ENCODE data around the gene CEACAM18.
"Not testable (repeated sequence)": the region's sequence is repeated elsewhere in the genome, so short reads cannot be mapped to it uniquely, and the experiment has no call there.

Gene CEACAM18

DNA sequence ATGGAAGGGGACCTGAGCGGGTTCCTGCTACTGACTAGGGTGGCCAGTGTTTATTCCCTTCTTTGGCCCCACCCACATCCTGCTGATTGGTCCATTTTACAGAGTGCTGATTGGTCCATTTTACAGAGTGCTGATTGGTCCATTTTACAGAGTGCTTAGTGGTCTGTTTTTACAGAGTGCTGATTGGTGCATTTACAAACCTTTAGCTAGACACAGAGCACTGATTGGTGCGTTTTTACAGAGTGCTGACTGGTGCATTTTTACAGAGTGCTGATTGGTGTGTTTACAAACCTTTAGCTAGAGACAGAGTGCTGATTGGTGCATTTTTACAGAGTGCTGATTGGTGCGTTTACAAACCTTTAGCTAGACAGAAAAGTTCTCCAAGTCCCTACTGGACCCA lies 30.8 kb upstream of the CEACAM18 start:
- H3K4me3 ChIP-seq (ENCODE audit: low read length in 2 of 2); H3K4me1 ChIP-seq (ENCODE audit: control insufficient read depth in 2 of 2, insufficient read depth in 2 of 2, low read length in 2 of 2); H3K36me3 ChIP-seq (ENCODE audit: control insufficient read depth in 2 of 2, insufficient read depth in 2 of 2, low read length in 2 of 2); H3K27ac ChIP-seq (ENCODE audit: low read depth in 2 of 2, low read length in 2 of 2); H3K9me3 ChIP-seq (ENCODE audit: control insufficient read depth in 2 of 2, low read length in 2 of 2); H3K9ac ChIP-seq (ENCODE audit: low read depth in 1 of 2, low read length in 2 of 2); H3K27me3 ChIP-seq (ENCODE audit: control insufficient read depth in 2 of 2, insufficient read depth in 2 of 2, low read length in 2 of 2): not testable (repeated sequence)

DNA sequence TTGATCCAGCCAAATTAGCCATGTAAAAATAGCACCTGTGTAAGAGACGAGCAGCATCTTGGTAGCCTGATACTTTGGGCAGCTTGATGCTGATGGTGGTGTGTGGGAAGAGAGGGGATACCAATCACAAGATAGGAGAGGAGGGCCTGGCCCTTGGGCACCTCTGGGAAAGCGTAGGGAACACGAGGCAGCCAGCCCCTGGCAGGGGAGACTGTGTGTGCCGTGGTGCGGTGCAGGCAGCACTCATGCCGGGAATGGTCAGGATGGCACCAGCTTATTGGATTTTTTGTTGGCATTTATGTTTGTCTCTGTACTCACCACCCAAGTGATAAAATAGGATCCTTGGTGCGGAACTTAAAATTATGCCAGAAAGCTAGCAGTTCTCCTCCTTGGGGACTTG lies 30.3 kb upstream of the CEACAM18 start:
- no peaks in the 10 kb centered on the region for H3K36me3 ChIP-seq (ENCODE audit: control insufficient read depth in 2 of 2, insufficient read depth in 2 of 2, low read length in 2 of 2)
- no peaks in the 10 kb centered on the region for H3K9me3 ChIP-seq (ENCODE audit: control insufficient read depth in 2 of 2, low read length in 2 of 2)
- H3K4me3 ChIP-seq (ENCODE audit: low read length in 2 of 2), result no peak overlapping the region
- H3K9ac ChIP-seq (ENCODE audit: low read depth in 1 of 2, low read length in 2 of 2), result no peak overlapping the region
- H3K4me1 ChIP-seq (ENCODE audit: control insufficient read depth in 2 of 2, insufficient read depth in 2 of 2, low read length in 2 of 2), result no peaks in the 10 kb centered on the region
- H3K27ac ChIP-seq (ENCODE audit: low read depth in 2 of 2, low read length in 2 of 2), result no peak overlapping the region
- no peaks in the 10 kb centered on the region for H3K27me3 ChIP-seq (ENCODE audit: control insufficient read depth in 2 of 2, insufficient read depth in 2 of 2, low read length in 2 of 2)

DNA sequence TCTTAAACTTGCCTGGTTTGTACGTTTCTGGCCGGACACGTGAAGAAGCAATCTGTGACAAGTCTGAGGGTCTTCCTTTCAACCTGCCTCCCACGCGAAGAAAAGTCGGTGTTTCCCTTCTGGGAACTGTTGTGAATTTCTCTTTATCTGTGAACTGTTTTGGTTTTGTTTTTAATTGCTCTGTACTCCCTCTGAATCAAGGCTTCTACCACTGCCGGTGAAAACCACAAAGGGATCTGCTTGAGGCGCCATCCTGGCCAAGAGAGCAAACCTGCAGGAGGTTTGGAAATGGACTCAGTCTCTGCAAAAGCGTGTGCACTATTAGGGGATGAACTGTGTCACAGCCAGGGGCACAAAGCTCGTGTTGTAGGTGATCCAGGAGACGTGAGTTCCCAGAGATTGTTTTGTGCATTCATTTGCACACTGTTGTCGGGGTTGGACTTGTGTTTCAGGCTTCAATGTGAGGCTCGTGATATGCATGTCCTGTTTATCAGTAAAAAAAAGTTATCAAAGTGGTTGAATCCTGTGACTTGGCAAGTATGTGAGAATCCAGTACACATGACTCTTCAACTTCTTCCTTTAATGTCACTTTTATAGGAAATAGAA lies 29.8 kb upstream of the CEACAM18 start:
- Histone ChIP-seq H3K27me3 (ENCODE audit: control insufficient read depth in 2 of 2, insufficient read depth in 2 of 2, low read length in 2 of 2) (no peaks in the 10 kb centered on the region), H3K4me1 (ENCODE audit: control insufficient read depth in 2 of 2, insufficient read depth in 2 of 2, low read length in 2 of 2) (no peaks in the 10 kb centered on the region), H3K4me3 (ENCODE audit: low read length in 2 of 2) (no peak overlapping the region), H3K9ac (ENCODE audit: low read depth in 1 of 2, low read length in 2 of 2) (no peak overlapping the region), H3K9me3 (ENCODE audit: control insufficient read depth in 2 of 2, low read length in 2 of 2) (no peaks in the 10 kb centered on the region), H3K36me3 (ENCODE audit: control insufficient read depth in 2 of 2, insufficient read depth in 2 of 2, low read length in 2 of 2) (no peaks in the 10 kb centered on the region), H3K27ac (ENCODE audit: low read depth in 2 of 2, low read length in 2 of 2) (no peak overlapping the region)

DNA sequence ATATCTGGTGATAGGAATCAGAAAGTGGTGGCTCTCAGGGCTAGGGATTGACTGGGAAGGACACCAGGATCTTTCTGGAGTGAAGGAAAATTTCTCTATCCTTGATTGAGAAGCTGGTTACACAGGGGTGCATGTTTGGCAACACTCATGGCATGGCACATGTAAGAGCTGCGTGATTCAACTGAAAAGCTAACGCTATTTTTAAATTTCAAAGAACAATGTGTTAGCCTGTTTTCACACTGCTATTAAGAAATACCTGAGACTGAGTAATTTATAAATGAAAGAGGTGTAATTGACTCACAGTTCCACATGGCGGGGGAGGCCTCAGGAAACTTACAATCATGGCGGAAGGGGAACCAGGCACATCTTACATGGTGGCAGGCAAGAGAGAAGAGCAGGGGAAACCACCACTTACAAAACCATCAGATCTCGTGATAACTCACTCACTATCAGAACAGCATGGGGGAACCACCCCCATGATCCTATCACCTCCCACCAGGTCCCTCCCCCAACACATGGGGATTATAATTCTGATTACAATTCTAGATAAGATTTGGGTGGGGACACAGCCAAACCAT lies 27.5 kb upstream of the CEACAM18 start:
- no peaks in the 10 kb centered on the region for H3K27me3 ChIP-seq (ENCODE audit: control insufficient read depth in 2 of 2, insufficient read depth in 2 of 2, low read length in 2 of 2)
- H3K36me3 ChIP-seq (ENCODE audit: control insufficient read depth in 2 of 2, insufficient read depth in 2 of 2, low read length in 2 of 2), result no peaks in the 10 kb centered on the region
- H3K27ac ChIP-seq (ENCODE audit: low read depth in 2 of 2, low read length in 2 of 2), result no peak overlapping the region
- H3K4me3 ChIP-seq (ENCODE audit: low read length in 2 of 2), result no peak overlapping the region
- H3K9me3 ChIP-seq (ENCODE audit: control insufficient read depth in 2 of 2, low read length in 2 of 2), result no peaks in the 10 kb centered on the region
- no peaks in the 10 kb centered on the region for H3K4me1 ChIP-seq (ENCODE audit: control insufficient read depth in 2 of 2, insufficient read depth in 2 of 2, low read length in 2 of 2)
- no peak overlapping the region for H3K9ac ChIP-seq (ENCODE audit: low read depth in 1 of 2, low read length in 2 of 2)

DNA sequence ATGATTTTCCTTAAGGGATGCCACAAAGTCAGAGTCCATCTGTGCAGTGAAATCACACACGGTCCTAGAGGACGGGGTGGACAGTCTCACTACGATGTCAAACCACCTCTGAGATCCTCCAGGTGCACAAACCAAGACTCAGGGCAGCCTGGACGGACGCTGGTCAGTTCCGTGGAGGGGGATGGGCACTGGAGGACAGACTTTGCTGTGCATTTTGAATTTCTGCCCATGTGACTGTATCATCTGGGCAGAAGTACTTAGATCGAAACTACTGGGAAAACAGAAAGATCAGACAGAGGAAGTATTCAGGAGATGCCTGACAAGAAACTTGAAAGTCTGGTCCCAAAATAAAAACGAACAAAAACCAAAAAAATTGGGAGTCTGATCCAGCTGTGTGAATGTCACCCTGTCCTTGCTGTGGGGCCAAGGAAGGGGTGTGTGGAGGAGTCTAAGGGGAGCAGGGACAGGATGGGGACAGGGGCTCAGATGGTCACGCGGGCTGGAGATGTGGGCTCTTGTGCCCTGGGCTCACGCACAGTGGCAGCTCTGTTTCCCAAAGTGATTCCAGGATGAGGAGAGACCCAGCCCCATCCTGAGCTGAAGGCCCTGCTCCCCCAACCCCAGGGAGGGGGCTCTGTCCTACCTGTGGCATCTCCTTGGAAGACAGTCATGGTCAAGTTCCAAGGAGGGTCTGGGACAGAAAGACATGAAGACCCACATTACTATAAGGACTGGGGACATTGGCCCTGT lies 21.6 kb upstream of the CEACAM18 start:
- H3K4me3 ChIP-seq (ENCODE audit: low read length in 2 of 2), result no peak overlapping the region

DNA sequence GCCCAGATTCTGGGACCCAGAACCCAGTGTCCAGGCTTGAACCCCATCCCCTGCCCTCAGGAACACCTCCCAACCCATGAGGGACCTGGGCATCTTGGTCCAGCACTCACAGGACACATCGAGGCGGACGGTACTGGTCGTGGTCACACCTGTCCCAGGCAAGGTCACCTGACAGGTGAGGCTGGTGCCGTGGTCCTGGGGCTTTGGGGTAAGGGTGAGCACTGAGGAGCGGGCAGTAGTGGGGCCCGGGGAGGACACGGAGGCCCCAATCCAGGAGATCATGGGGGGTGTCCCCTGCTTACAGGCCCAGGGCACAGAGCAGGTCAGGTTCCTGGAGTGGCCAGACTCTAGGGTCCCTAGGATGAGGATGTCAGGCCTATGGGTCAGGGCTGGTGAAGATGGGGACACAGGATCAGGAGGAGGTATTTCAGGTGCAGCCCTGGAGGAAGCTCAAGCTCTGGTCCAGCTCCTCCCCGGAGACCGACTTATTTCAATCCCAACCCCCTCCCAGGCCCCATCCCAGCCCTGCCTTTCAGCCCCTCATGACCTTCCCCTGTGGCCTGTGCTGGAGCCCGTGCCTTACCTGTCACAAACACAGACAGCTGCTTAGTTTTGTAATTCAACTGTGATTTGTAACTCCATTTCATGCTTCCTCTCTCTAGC lies 20.9 kb upstream of the CEACAM18 start:
- H3K4me1 ChIP-seq (ENCODE audit: control insufficient read depth in 2 of 2, insufficient read depth in 2 of 2, low read length in 2 of 2), result peaks cover 0 to 1% of the 10 kb centered on the region in 2 donors
- no peaks in the 10 kb centered on the region for H3K9me3 ChIP-seq (ENCODE audit: control insufficient read depth in 2 of 2, low read length in 2 of 2)
- peak overlapping the region; percentile 26 to 56 for H3K27ac ChIP-seq (ENCODE audit: low read depth in 2 of 2, low read length in 2 of 2)
- no peaks in the 10 kb centered on the region for H3K36me3 ChIP-seq (ENCODE audit: control insufficient read depth in 2 of 2, insufficient read depth in 2 of 2, low read length in 2 of 2)
- H3K4me3 ChIP-seq (ENCODE audit: low read length in 2 of 2), result peak overlapping the region in 1 of 2 donors; percentile 46
- H3K9ac ChIP-seq (ENCODE audit: low read depth in 1 of 2, low read length in 2 of 2), result no peak overlapping the region
- H3K27me3 ChIP-seq (ENCODE audit: control insufficient read depth in 2 of 2, insufficient read depth in 2 of 2, low read length in 2 of 2), result peaks cover 2 to 4% of the 10 kb centered on the region in 2 donors

More for the DNA sequence above, 21.6 kb upstream of the CEACAM18 start:
- Histone ChIP-seq H3K27me3 (ENCODE audit: control insufficient read depth in 2 of 2, insufficient read depth in 2 of 2, low read length in 2 of 2) (peaks cover 2 to 3% of the 10 kb centered on the region in 2 donors), H3K9ac (ENCODE audit: low read depth in 1 of 2, low read length in 2 of 2) (no peak overlapping the region), H3K4me1 (ENCODE audit: control insufficient read depth in 2 of 2, insufficient read depth in 2 of 2, low read length in 2 of 2) (no peaks in the 10 kb centered on the region), H3K9me3 (ENCODE audit: control insufficient read depth in 2 of 2, low read length in 2 of 2) (no peaks in the 10 kb centered on the region), H3K36me3 (ENCODE audit: control insufficient read depth in 2 of 2, insufficient read depth in 2 of 2, low read length in 2 of 2) (no peaks in the 10 kb centered on the region), H3K27ac (ENCODE audit: low read depth in 2 of 2, low read length in 2 of 2) (peak overlapping the region; percentile 47 to 56)

DNA sequence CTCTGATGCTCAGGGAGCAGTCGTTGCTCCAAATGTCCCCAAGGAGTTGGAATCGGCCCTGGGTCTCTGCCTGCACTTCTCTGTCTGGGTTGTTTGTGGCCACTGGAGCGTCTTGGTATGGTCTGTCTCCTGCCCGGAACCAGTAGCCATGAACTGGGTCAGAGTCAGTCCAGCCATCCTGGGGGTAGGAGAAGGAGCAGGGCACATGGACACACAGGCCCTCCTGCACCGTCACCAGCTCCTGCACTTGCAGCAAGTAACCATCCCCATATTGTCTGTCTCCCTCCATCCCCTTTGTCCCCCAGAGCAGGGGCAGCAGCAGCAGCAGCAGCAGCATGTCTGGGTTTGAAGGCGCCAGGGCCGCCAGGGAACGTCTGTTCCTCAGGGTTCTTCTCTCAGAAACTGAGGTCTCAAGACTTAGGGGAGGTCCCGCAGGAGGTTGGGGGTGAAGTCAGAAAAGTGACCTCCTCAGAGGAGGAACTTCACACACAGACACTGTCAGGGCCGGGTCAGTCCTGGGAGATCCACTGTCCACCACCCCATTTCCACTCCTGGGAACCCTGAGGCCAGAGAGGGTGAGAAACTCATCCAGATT lies 20.2 kb upstream of the CEACAM18 start, which contains the start of gene SIGLEC8:
SIGLEC8 (minus strand) TSS at position 404 of the 595 bp plus-strand sequence; CDS start at position 337, 67 bp downstream.
- H3K4me1 ChIP-seq (ENCODE audit: control insufficient read depth in 2 of 2, insufficient read depth in 2 of 2, low read length in 2 of 2), result peaks cover 0 to 3% of the 10 kb centered on the region in 2 donors
- H3K36me3 ChIP-seq (ENCODE audit: control insufficient read depth in 2 of 2, insufficient read depth in 2 of 2, low read length in 2 of 2), result no peaks in the 10 kb centered on the region
- H3K4me3 ChIP-seq (ENCODE audit: low read length in 2 of 2), result peak within 1 kb of the TSS in 1 of 2 donors; percentile 46
- peaks cover 2 to 7% of the 10 kb centered on the region in 2 donors for H3K27me3 ChIP-seq (ENCODE audit: control insufficient read depth in 2 of 2, insufficient read depth in 2 of 2, low read length in 2 of 2)
- H3K9me3 ChIP-seq (ENCODE audit: control insufficient read depth in 2 of 2, low read length in 2 of 2), result no peaks in the 10 kb centered on the region
- peak within 1 kb of the TSS; percentile 26 to 56 for H3K27ac ChIP-seq (ENCODE audit: low read depth in 2 of 2, low read length in 2 of 2)
- H3K9ac ChIP-seq (ENCODE audit: low read depth in 1 of 2, low read length in 2 of 2), result no peak within 1 kb of the TSS

DNA sequence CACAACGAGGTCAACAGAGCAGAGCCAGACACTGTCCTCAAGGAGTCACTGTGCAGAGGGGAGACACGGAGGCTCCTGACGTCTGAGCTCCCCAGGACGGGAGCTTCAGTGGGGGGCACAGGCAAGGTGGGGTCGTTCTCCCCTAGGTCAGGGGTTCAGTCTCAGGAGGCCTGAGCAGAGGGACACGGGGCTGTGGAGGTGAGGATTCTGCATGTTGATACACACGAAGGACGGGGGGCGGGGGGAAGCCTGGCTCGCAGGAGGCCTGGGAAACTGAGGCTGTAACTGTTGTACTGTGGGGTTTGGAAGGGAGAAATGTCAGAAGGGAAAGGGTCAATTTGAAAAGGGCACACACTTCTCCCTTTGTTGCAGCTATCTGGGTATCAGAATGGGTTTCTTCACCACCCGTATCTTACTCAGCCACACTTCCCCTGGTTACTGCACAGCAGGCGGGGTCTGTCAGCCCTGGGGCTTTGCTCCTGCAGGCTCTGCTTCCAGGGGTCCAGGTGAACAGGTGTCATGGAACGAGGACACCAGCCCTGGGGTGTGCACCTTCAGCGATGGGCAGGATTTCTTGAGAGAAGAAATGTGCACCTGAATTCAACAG lies 19.3 kb upstream of the CEACAM18 start:
- H3K9me3 ChIP-seq (ENCODE audit: control insufficient read depth in 2 of 2, low read length in 2 of 2), result no peaks in the 10 kb centered on the region
- no peak overlapping the region for H3K27ac ChIP-seq (ENCODE audit: low read depth in 2 of 2, low read length in 2 of 2)
- H3K36me3 ChIP-seq (ENCODE audit: control insufficient read depth in 2 of 2, insufficient read depth in 2 of 2, low read length in 2 of 2), result no peaks in the 10 kb centered on the region
- H3K4me1 ChIP-seq (ENCODE audit: control insufficient read depth in 2 of 2, insufficient read depth in 2 of 2, low read length in 2 of 2), result peaks cover 0 to 3% of the 10 kb centered on the region in 2 donors
- H3K27me3 ChIP-seq (ENCODE audit: control insufficient read depth in 2 of 2, insufficient read depth in 2 of 2, low read length in 2 of 2), result peaks cover 2 to 7% of the 10 kb centered on the region in 2 donors
- H3K9ac ChIP-seq (ENCODE audit: low read depth in 1 of 2, low read length in 2 of 2), result no peak overlapping the region
- no peak overlapping the region for H3K4me3 ChIP-seq (ENCODE audit: low read length in 2 of 2)

DNA sequence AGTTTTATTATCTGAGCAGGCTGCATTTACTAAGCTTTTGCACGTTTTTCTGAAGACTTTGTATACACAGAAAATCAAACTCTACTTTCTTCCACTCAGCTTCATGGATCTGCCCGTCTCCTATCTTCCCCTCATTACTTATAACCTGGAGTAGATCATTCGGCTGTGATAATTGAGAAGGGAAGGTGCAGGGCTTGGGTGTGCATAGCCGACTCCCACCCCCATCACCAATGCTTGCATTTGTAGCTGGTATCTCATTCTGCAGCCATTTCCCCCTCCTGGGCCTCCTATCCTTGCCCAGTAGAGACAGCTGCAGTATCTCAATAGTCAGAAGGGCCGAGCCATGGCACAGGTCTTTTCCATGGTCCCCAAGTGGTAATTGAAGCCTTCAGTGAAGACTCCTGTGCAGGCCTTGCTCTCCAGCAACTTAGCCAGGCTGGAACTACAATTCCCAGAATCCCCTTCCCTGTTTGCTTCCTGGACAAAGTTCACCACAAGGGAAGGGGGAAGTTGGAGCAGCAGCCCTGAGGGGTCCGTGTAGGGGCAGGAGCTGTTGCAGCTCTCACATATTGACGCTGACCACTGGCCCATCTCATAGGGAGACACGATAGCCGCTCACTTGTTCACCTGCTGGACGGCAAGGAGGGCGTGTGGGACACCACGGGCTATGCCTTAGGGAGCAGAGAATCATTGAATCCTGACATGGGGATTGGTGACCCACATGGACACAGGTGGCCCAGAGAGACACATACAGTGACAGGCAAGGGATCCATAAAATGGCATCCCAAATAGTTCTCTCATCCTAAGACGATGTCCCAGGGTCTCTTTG lies 18.0 kb upstream of the CEACAM18 start:
- Histone ChIP-seq H3K9ac (ENCODE audit: low read depth in 1 of 2, low read length in 2 of 2) (no peak overlapping the region), H3K27ac (ENCODE audit: low read depth in 2 of 2, low read length in 2 of 2) (peak overlapping the region in 1 of 2 donors; percentile 67), H3K36me3 (ENCODE audit: control insufficient read depth in 2 of 2, insufficient read depth in 2 of 2, low read length in 2 of 2) (no peaks in the 10 kb centered on the region), H3K27me3 (ENCODE audit: control insufficient read depth in 2 of 2, insufficient read depth in 2 of 2, low read length in 2 of 2) (peaks cover 2 to 7% of the 10 kb centered on the region in 2 donors), H3K4me1 (ENCODE audit: control insufficient read depth in 2 of 2, insufficient read depth in 2 of 2, low read length in 2 of 2) (peaks cover 0 to 3% of the 10 kb centered on the region in 2 donors), H3K4me3 (ENCODE audit: low read length in 2 of 2) (peak overlapping the region in 1 of 2 donors; percentile 48), H3K9me3 (ENCODE audit: control insufficient read depth in 2 of 2, low read length in 2 of 2) (no peaks in the 10 kb centered on the region)
